Suprapubic skin (tissue), 3 donors: ENCODE results near the gene KIT.

Experiments
- CTCF ChIP-seq, 2 donors: fragments of 200-600 bp in 1 of 2; fragments of 450-650 bp in 1 of 2; sonication (generic) in 1 of 2; IDR thresholded peaks; one replicate each; pipeline ENCODE4 v1.5.1; 2016 to 2019; ENCODE audit warnings: antibody characterized with exemption in 2 of 2, mild to moderate bottlenecking in 1 of 2, moderate library complexity in 1 of 2
- EP300 ChIP-seq: sonication (generic); formaldehyde crosslinking; IDR thresholded peaks from one replicate; pipeline ENCODE4 v1.6.1; 2017; ENCODE audit warnings: antibody characterized with exemption
- POLR2A ChIP-seq, 2 donors: fragments of 450-650 bp; IDR thresholded peaks; one replicate each; pipeline ENCODE4 v1.6.1; 2017; ENCODE audit warnings: antibody characterized with exemption in 2 of 2, mild to moderate bottlenecking in 2 of 2, moderate library complexity in 2 of 2

- TF ChIP-seq CTCF (IDR thresholded peaks at IDR 0.05) (no peak), POLR2A (IDR thresholded peaks at IDR 0.05) (no peak), EP300 (no peak)
Measured at GRCh38 chr4:54784161-54784671, 126.5 kb downstream of the KIT start.
